HepG2 (cell line): ENCODE measurements around the gene CBFA2T2. TPM values are rescaled to one million over a fixed set of nuclear protein-coding genes. Genes with fewer than 3 reads are reported as not detected.

ENCODE experiments used
- HNRNPK ChIP-seq: fragments of 200-400 bp; formaldehyde crosslinking; IDR thresholded peaks from 2 replicates; pipeline ENCODE4 v1.6.1; 2018; ENCODE audit warnings: low read length, low read depth, moderate library complexity, mild to moderate bottlenecking; ENCODE audit not compliant: poor library complexity, severe bottlenecking
- MAFF ChIP-seq: IDR thresholded peaks from 2 replicates; pipeline ENCODE4 v1.6.1; 2011; ENCODE audit warnings: low read depth, low read length, improper control_type of control experiment
- MAZ ChIP-seq, 2 experiments: sonication (generic) in 1 of 2; formaldehyde crosslinking in 1 of 2; IDR thresholded peaks; 2 replicates each; pipeline versions ENCODE4 v1.5.0 to v1.6.1; 2012 to 2020; ENCODE audit warnings: low read depth in 2 of 2, mild to moderate bottlenecking in 2 of 2, borderline replicate concordance in 1 of 2, improper control_type of control experiment in 1 of 2, low read length in 1 of 2, missing genetic modification reagents in 1 of 2, moderate library complexity in 1 of 2
- MTA1 ChIP-seq: sonication (generic); formaldehyde crosslinking; IDR thresholded peaks from 2 replicates; pipeline ENCODE4 v1.4.0; 2020; ENCODE audit warnings: missing genetic modification reagents, mild to moderate bottlenecking, borderline replicate concordance
- NR2C2 ChIP-seq: sonication (generic); formaldehyde crosslinking; IDR thresholded peaks from 2 replicates; pipeline ENCODE4 v1.4.0; 2020; ENCODE audit warnings: missing genetic modification reagents, mild to moderate bottlenecking, moderate library complexity, borderline replicate concordance
- SCMH1 ChIP-seq: sonication (generic); formaldehyde crosslinking; IDR thresholded peaks from 2 replicates; pipeline ENCODE4 v1.9.0; 2021; ENCODE audit warnings: missing genetic modification reagents, mild to moderate bottlenecking, borderline replicate concordance
- SETDB1 ChIP-seq: sonication (generic); formaldehyde crosslinking; IDR thresholded peaks from 2 replicates; pipeline ENCODE4 v1.5.1; 2020; ENCODE audit warnings: missing genetic modification reagents, mild to moderate bottlenecking, borderline replicate concordance
- TMF1 ChIP-seq: sonication (generic); formaldehyde crosslinking; IDR thresholded peaks from 2 replicates; pipeline ENCODE4 v1.8.1; 2022; ENCODE audit warnings: low read depth, missing genetic modification reagents
- ZBTB7A ChIP-seq: sonication (generic); formaldehyde crosslinking; IDR thresholded peaks from 2 replicates; pipeline ENCODE4 v1.8.0; 2022; ENCODE audit warnings: mild to moderate bottlenecking, missing genetic modification reagents
- ZNF34 ChIP-seq: sonication (generic); formaldehyde crosslinking; IDR thresholded peaks from 2 replicates; pipeline ENCODE4 v1.4.0; 2020; ENCODE audit warnings: mild to moderate bottlenecking, missing genetic modification reagents, borderline replicate concordance
- ZNF7 ChIP-seq: IDR thresholded peaks from 2 replicates; pipeline ENCODE4 v1.6.1; 2016; ENCODE audit warnings: missing biosample characterization, missing genetic modification reagents
- ZNF75D ChIP-seq: sonication (generic); formaldehyde crosslinking; IDR thresholded peaks from 2 replicates; pipeline ENCODE4 v1.8.1; 2023; ENCODE audit warnings: missing genetic modification reagents, mild to moderate bottlenecking, borderline replicate concordance
- polyA plus RNA-seq, 8 experiments: library from polyadenylated mRNA; depleted of rRNA in 3 of 8; stranded (reverse) in 7 of 8; unstranded in 1 of 8; fragments of >200 nt; fragmentation: Illumina TruSeq in 4 of 8; extraction: Trizol in 4 of 8; gene quantifications; 2 replicates each; pipeline versions ENCODE4 v1.2.1 to v1.2.3, GENCODE V29; 2011 to 2016; ENCODE audit warnings: low read depth in 4 of 8, missing spikeins in 1 of 8, mixed read lengths in 1 of 8; ENCODE audit not compliant: insufficient read depth in 1 of 8
- total RNA-seq, 5 experiments: library from RNA; depleted of rRNA; stranded (reverse); fragments of >200 nt; fragmentation: Illumina TruSeq; extraction: Trizol; gene quantifications; 2 replicates each; pipeline ENCODE4 v1.2.3, GENCODE V29; 2016; ENCODE audit warnings: low read depth in 1 of 5
- TF ChIP-seq, protein P1 (sequence below), 2 experiments: fragments of 450-650 bp in 1 of 2; sonication (generic) in 1 of 2; formaldehyde crosslinking in 1 of 2; IDR thresholded peaks; 2 replicates each; pipeline versions ENCODE4 v1.6.1 to v1.8.0; 2016 to 2022; ENCODE audit warnings: antibody characterized with exemption in 1 of 2, mild to moderate bottlenecking in 1 of 2, missing genetic modification reagents in 1 of 2
- TF ChIP-seq, protein P2 (sequence below): IDR thresholded peaks from 2 replicates; pipeline ENCODE4 v1.6.1; 2016; ENCODE audit warnings: mild to moderate bottlenecking
- TF ChIP-seq, protein P3 (sequence below), 2 experiments: fragments of 450-650 bp in 1 of 2; sonication (generic) in 1 of 2; formaldehyde crosslinking; IDR thresholded peaks; 2 replicates each; pipeline versions ENCODE4 v1.5.0 to v1.8.0; 2020 to 2022; ENCODE audit warnings: mild to moderate bottlenecking in 1 of 2, missing genetic modification reagents in 1 of 2

Gene CBFA2T2
- total and polyA plus RNA-seq, 2 of the 13 experiments (the other 11 are each of a cell fraction or from before 2014, with no cell fraction given), result 6.3 to 21.2 TPM

GRCh38 chr20:33667676-33668465, 178.0 kb downstream of the CBFA2T2 start (continued):
- TF ChIP-seq, protein P1, sequence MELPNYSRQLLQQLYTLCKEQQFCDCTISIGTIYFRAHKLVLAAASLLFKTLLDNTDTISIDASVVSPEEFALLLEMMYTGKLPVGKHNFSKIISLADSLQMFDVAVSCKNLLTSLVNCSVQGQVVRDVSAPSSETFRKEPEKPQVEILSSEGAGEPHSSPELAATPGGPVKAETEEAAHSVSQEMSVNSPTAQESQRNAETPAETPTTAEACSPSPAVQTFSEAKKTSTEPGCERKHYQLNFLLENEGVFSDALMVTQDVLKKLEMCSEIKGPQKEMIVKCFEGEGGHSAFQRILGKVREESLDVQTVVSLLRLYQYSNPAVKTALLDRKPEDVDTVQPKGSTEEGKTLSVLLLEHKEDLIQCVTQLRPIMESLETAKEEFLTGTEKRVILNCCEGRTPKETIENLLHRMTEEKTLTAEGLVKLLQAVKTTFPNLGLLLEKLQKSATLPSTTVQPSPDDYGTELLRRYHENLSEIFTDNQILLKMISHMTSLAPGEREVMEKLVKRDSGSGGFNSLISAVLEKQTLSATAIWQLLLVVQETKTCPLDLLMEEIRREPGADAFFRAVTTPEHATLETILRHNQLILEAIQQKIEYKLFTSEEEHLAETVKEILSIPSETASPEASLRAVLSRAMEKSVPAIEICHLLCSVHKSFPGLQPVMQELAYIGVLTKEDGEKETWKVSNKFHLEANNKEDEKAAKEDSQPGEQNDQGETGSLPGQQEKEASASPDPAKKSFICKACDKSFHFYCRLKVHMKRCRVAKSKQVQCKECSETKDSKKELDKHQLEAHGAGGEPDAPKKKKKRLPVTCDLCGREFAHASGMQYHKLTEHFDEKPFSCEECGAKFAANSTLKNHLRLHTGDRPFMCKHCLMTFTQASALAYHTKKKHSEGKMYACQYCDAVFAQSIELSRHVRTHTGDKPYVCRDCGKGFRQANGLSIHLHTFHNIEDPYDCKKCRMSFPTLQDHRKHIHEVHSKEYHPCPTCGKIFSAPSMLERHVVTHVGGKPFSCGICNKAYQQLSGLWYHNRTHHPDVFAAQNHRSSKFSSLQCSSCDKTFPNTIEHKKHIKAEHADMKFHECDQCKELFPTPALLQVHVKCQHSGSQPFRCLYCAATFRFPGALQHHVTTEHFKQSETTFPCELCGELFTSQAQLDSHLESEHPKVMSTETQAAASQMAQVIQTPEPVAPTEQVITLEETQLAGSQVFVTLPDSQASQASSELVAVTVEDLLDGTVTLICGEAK (IDR thresholded peaks at IDR 0.05), result no peak
- TF ChIP-seq, protein P1 (CRISPR knock-in tag; IDR thresholded peaks at IDR 0.05), result peak; percentile 23; the same call in 1 of the 2 replicates
- TF ChIP-seq MAZ (IDR thresholded peaks at IDR 0.05; ENCODE audit: borderline replicate concordance, low read depth, low read length), result no peak
- 0 out of 2 replicates have a peak, but pooled peaks have one; percentile 23 for TF ChIP-seq MAZ (CRISPR knock-in tag; IDR thresholded peaks at IDR 0.05; ENCODE audit: low read depth)
- TF ChIP-seq, protein P2, sequence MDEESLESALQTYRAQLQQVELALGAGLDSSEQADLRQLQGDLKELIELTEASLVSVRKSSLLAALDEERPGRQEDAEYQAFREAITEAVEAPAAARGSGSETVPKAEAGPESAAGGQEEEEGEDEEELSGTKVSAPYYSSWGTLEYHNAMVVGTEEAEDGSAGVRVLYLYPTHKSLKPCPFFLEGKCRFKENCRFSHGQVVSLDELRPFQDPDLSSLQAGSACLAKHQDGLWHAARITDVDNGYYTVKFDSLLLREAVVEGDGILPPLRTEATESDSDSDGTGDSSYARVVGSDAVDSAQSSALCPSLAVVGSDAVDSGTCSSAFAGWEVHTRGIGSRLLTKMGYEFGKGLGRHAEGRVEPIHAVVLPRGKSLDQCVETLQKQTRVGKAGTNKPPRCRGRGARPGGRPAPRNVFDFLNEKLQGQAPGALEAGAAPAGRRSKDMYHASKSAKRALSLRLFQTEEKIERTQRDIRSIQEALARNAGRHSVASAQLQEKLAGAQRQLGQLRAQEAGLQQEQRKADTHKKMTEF (CRISPR knock-in tag), result 0 out of 2 replicates have a peak, but pooled peaks have one; percentile 49
- TF ChIP-seq HNRNPK, result peak; percentile 49
- no peak; the same call in 1 of the 2 replicates for TF ChIP-seq ZNF7 (CRISPR knock-in tag)
- no peak for TF ChIP-seq ZBTB7A (CRISPR knock-in tag)
- no peak for TF ChIP-seq MAFF
- no peak for TF ChIP-seq TMF1 (CRISPR knock-in tag)
- TF ChIP-seq NR2C2 (CRISPR knock-in tag), result no peak
- TF ChIP-seq, protein P3, sequence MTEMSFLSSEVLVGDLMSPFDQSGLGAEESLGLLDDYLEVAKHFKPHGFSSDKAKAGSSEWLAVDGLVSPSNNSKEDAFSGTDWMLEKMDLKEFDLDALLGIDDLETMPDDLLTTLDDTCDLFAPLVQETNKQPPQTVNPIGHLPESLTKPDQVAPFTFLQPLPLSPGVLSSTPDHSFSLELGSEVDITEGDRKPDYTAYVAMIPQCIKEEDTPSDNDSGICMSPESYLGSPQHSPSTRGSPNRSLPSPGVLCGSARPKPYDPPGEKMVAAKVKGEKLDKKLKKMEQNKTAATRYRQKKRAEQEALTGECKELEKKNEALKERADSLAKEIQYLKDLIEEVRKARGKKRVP (CRISPR knock-in tag; IDR thresholded peaks at IDR 0.05), result no peak
- TF ChIP-seq SETDB1 (CRISPR knock-in tag), result no peak
- no peak for TF ChIP-seq ZNF75D (CRISPR knock-in tag)
- peak; percentile 59; the same call in 1 of the 2 replicates for TF ChIP-seq MTA1 (CRISPR knock-in tag)
- peak; percentile 87; the same call in 1 of the 2 replicates for TF ChIP-seq ZNF34 (CRISPR knock-in tag)
- TF ChIP-seq SCMH1 (CRISPR knock-in tag), result no peak
